SJSA1 (cell line): ENCODE data around the gene C18orf32. TPM values are rescaled to one million over a fixed set of nuclear protein-coding genes. Genes with fewer than 3 reads are reported as not detected.
A peak's percentile ranks its signal among the peaks of the same experiment; 100 is the strongest.
"Not testable (repeated sequence)": the region's sequence is repeated elsewhere in the genome, so short reads cannot be mapped to it uniquely, and the experiment has no call there.

Source experiments
- DNase-seq, 2 experiments: peaks; one replicate each; pipeline ENCODE4 v3.0.0-alpha.2; 2015 to 2020; ENCODE audit warnings: low spot score in 2 of 2, low read depth in 1 of 2
- H3K27ac ChIP-seq: fragments of 250-450 bp; sonication (Bioruptor Pico); 2 replicates; pipeline ENCODE4 v1.5.1; 2020; ENCODE audit warnings: mild to moderate bottlenecking, moderate library complexity
- H3K27me3 ChIP-seq: fragments of 250-450 bp; sonication (Bioruptor Pico); replicated peaks from 2 replicates; pipeline ENCODE4 v1.5.1; 2020; ENCODE audit warnings: mild to moderate bottlenecking, moderate library complexity
- H3K36me3 ChIP-seq: fragments of 250-450 bp; sonication (Bioruptor Pico); 2 replicates; pipeline ENCODE4 v1.5.1; 2020; ENCODE audit warnings: mild to moderate bottlenecking
- H3K4me1 ChIP-seq: fragments of 250-450 bp; sonication (Bioruptor Pico); replicated peaks from 2 replicates; pipeline ENCODE4 v1.6.1; 2021; ENCODE audit warnings: mild to moderate bottlenecking
- H3K4me3 ChIP-seq: fragments of 250-450 bp; sonication (Bioruptor Pico); 2 replicates; pipeline ENCODE4 v1.5.1; 2020; ENCODE audit warnings: mild to moderate bottlenecking
- H3K9me3 ChIP-seq: fragments of 250-450 bp; sonication (Bioruptor Pico); replicated peaks from 2 replicates; pipeline ENCODE4 v1.5.1; 2020; ENCODE audit warnings: mild to moderate bottlenecking
- total RNA-seq: library from RNA; depleted of rRNA; stranded (reverse); fragments of >200 nt; shearing (Covaris generic); gene quantifications from 2 replicates; pipeline ENCODE4 v1.2.3, GENCODE V29; 2014

C18orf32 gene
- total RNA-seq, 1 experiment from 2014 or later, result 58.4 TPM

DNA sequence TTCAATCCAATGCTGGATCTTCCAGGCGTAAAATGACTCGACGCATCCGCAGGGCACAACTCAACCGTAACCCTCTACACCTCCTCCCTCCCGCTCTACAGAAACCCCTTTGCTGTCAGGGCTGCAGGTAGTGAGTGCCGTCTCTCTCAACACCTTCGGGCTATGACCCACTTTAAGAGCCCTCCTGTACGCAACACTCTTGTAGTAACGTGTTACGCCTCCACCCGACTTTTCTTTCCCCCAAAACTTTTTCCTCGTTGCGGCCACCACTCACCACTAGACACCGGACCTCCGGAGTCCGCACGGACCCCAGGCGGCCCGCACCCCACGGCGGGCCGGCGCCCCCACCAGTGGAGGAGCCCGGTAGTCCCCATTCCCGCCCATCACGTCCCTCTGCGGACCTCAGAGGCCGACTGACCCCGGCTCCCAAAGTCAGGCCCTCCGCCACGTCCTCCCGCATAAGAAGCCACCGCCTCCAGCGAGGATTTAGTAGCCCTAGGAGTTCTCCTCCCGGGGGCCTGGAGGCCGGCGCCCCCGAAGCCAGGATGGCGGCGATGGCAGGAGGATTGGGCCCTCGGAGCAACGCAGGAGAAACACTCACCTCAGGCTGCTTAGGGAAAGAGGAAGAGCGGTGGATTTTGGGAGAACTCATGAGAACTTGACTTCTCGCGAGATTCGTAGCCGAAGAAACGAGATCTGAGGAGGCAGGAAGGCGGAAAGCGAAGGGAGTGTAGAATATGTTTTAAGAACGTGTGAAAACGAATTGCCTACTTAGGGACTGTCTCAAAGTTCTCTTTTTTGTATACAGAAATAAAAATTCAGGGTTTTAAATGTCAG, 5.0 kb upstream of the C18orf32 start, which contains the start of gene RPL17:
Gene RPL17, minus strand, starts transcription at position 609 of the 837 bp plus-strand sequence.
- Histone ChIP-seq H3K4me1 (peaks cover 33% of the 10 kb centered on the region), H3K4me3 (peak within 1 kb of the TSS; percentile 69), H3K9me3 (no peaks in the 10 kb centered on the region), H3K36me3 (peaks cover 51% of the 10 kb centered on the region), H3K27ac (peak within 1 kb of the TSS; percentile 78), H3K27me3 (no peaks in the 10 kb centered on the region)
- DNase-seq, result peak; percentile 94 to 96

DNA sequence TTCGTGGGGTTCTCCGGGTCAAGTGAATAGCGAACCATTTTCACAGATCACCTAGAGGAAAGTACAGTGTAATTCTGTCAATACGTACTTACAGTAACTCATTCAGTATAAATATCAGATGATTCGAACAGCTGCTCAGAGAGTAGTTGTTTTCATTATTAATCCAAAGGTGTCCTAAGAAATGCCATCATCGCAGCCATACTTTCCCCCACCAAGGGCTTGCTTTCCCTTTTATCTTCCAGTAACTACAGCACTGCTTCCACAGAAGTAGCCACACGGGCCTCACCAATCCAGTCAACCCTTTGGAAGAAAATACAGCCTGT, 4.5 kb upstream of the C18orf32 start:
- peaks cover 53% of the 10 kb centered on the region for H3K36me3 ChIP-seq
- peak overlapping the region; percentile 78 for H3K27ac ChIP-seq
- H3K4me3 ChIP-seq, result peak overlapping the region; percentile 69
- H3K9me3 ChIP-seq, result no peaks in the 10 kb centered on the region
- no peak for DNase-seq
- no peaks in the 10 kb centered on the region for H3K27me3 ChIP-seq
- peaks cover 28% of the 10 kb centered on the region for H3K4me1 ChIP-seq

DNA sequence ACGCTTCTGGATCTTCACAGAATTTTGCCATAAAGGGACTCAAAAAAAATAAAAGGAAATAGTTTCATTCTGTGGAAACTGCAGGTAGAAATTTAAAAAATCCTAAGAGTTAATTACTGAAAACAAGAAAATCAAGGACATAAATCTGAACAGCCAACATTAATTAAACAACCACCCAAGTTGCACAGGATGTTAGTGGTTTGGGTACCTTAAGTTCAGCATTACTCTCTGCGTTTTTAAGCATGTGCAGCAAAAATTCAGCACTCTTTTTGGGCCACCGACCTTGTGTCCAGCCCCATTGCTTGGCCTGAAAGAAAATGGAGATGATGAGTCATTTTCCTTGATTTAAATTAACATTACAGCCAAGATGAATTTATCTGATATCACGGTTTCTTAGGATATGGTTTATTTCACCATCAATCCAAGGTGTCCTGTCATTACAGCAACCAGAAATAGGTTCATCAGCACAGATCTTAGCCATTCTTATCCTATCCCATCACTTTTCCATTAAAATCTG, 3.3 kb upstream of the C18orf32 start:
- no peaks in the 10 kb centered on the region for H3K27me3 ChIP-seq
- DNase-seq, result peak in 1 of 2 experiments; percentile 14
- no peaks in the 10 kb centered on the region for H3K9me3 ChIP-seq
- H3K27ac ChIP-seq, result peak overlapping the region; percentile 36; the same call in 1 of the 2 replicates
- H3K4me1 ChIP-seq, result peaks cover 28% of the 10 kb centered on the region
- peaks cover 53% of the 10 kb centered on the region for H3K36me3 ChIP-seq
- H3K4me3 ChIP-seq, result no peak overlapping the region

DNA sequence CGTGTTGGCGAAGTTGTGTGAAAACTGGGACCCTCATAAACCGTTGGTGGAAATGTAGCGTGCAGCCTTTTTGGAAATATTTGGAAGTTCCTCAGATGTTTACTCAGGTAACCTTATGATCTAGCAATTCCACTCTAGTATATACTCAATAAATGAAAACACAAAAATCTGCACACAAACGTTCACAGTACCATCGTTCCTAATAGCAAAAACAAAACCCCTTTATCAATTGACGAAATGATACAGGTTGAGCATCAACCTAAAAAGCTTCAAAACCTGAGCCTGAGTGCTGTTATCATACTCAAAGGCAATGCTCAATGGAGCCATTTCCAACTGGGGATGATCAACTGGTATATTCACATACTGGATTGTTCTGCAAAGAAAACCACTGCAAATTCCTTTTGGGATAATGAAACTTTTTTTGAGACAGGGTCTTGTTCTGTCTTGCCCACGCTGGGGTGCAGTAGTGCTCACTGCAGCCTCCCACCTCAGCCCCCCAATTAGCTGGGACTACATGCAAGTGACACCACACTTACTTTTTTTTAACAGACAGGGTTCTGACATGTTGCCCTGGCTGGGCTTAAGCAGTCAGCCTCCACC, 777 bp upstream of the C18orf32 start:
- no peaks in the 10 kb centered on the region for H3K27me3 ChIP-seq
- H3K4me1 ChIP-seq, result peaks cover 25% of the 10 kb centered on the region
- H3K27ac ChIP-seq, result no peak overlapping the region
- H3K36me3 ChIP-seq, result peaks cover 59% of the 10 kb centered on the region
- no peaks in the 10 kb centered on the region for H3K9me3 ChIP-seq
- DNase-seq, result no peak
- H3K4me3 ChIP-seq, result peak overlapping the region; percentile 62; the same call in 1 of the 2 replicates

DNA sequence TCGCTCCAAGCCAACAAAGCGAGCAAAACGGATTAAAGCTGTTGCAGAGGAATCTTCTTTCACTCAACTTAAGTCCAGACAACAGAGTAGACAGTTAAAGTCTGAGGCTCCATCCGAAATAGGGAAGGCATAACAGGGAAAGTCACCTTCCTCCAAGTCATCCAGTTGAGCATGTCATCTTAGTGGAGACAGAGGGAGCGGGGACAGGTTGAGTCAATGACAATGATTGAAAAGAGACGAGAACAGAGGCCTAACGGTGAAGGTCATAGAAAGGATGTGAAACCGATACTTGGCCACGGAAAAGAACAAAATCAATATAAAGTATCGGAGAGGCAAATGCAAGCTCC, 455 bp downstream of the C18orf32 start:
- peak overlapping the region; percentile 58 for H3K27ac ChIP-seq
- no peaks in the 10 kb centered on the region for H3K27me3 ChIP-seq
- peaks cover 62% of the 10 kb centered on the region for H3K36me3 ChIP-seq
- H3K9me3 ChIP-seq, result no peaks in the 10 kb centered on the region
- no peak for DNase-seq
- H3K4me1 ChIP-seq, result peaks cover 22% of the 10 kb centered on the region
- peak overlapping the region; percentile 62 for H3K4me3 ChIP-seq

DNA sequence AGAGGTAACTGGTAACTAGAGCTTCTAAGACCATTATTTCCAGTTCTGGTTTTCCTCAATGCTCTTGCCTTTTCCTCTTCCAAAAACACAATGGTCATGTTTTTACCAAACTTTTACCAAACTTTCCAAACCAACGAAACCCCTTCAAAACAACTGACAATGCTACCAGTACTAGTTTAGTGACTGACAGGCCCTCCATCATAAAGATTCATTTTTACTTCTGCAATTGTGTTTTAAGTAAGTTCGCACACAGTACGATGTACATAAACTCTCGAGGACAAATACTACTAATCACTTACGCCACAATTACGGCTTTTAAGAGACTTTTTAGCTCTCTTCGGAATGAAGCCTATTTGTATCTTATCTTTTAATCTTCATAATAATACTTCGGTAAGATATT, 900 bp downstream of the C18orf32 start:
- Histone ChIP-seq H3K27me3 (no peaks in the 10 kb centered on the region), H3K9me3 (no peaks in the 10 kb centered on the region), H3K4me3 (peak overlapping the region; percentile 62), H3K27ac (no peak overlapping the region), H3K36me3 (peaks cover 62% of the 10 kb centered on the region), H3K4me1 (peaks cover 20% of the 10 kb centered on the region)
- no peak for DNase-seq

DNA sequence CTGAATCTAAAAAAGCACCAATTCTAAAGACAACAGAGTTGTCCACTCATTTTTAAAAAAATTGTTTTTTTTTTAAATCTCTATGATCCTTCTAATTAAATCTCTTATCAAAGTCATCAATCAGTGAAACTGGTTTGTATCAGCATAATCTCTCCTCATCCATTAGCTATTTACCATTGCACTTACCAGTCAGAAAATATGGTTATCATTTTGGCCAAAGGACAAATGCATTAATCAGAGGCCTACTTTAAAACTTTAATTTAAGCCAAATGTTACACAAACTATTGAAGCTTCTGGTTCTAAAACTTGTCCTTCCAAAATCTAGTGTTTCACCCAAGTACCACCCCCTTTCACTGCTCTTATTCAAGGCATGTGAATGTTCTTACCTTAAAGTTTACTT, 3.8 kb downstream of the C18orf32 start:
- no peak for DNase-seq
- peaks cover 51% of the 10 kb centered on the region for H3K36me3 ChIP-seq
- H3K27ac ChIP-seq, result no peak overlapping the region
- H3K9me3 ChIP-seq, result no peaks in the 10 kb centered on the region
- no peak overlapping the region for H3K4me3 ChIP-seq
- H3K27me3 ChIP-seq, result no peaks in the 10 kb centered on the region
- H3K4me1 ChIP-seq, result peaks cover 7% of the 10 kb centered on the region

DNA sequence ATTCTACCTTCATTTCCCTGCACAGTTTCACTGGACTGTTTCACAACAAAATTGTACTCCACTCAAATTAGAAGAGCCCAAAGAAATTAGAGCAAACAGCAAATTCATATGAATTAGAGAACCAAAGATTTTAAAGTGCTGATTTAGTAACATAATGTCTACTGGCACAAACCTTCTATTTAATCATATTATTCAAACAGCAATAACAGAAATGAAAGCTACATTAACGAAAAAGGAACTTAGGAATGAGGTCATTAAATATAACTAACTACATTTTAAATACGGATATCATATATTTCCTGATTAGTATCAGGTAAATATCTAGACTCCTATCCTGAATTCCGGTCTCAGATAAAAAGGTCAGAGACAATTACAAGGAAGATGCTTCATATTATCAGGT, 5.1 kb downstream of the C18orf32 start:
- H3K4me3 ChIP-seq, result no peak overlapping the region
- peaks cover 41% of the 10 kb centered on the region for H3K36me3 ChIP-seq
- no peak overlapping the region for H3K27ac ChIP-seq
- H3K27me3 ChIP-seq, result no peaks in the 10 kb centered on the region
- DNase-seq, result no peak
- peaks cover 5% of the 10 kb centered on the region for H3K4me1 ChIP-seq
- no peaks in the 10 kb centered on the region for H3K9me3 ChIP-seq

DNA sequence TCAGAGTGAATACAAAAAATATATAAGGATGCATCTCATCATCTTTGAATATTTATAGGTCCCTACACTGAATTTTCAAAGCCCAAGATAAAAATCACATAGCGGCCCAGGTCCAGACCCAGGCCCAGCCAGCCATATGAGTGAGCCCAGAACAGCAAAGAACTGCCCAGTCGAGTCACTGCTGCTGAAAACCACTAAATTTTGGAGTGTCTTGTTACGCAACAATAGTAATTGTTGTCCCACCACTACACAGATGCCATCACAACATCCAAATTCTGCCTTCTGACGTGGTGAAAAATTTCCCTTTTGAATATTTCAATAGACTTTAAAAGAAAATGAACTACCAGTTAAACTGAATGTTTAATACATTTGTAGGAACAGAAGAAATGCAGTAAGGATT, 5.7 kb downstream of the C18orf32 start:
- DNase-seq, result no peak
- peaks cover 45% of the 10 kb centered on the region for H3K36me3 ChIP-seq
- H3K27me3 ChIP-seq, result no peaks in the 10 kb centered on the region
- no peak overlapping the region for H3K27ac ChIP-seq
- H3K9me3 ChIP-seq, result 0 out of 2 replicates have a peak, but pooled peaks cover 2% of the 10 kb centered on the region
- peaks cover 11% of the 10 kb centered on the region for H3K4me1 ChIP-seq
- H3K4me3 ChIP-seq, result no peak overlapping the region

DNA sequence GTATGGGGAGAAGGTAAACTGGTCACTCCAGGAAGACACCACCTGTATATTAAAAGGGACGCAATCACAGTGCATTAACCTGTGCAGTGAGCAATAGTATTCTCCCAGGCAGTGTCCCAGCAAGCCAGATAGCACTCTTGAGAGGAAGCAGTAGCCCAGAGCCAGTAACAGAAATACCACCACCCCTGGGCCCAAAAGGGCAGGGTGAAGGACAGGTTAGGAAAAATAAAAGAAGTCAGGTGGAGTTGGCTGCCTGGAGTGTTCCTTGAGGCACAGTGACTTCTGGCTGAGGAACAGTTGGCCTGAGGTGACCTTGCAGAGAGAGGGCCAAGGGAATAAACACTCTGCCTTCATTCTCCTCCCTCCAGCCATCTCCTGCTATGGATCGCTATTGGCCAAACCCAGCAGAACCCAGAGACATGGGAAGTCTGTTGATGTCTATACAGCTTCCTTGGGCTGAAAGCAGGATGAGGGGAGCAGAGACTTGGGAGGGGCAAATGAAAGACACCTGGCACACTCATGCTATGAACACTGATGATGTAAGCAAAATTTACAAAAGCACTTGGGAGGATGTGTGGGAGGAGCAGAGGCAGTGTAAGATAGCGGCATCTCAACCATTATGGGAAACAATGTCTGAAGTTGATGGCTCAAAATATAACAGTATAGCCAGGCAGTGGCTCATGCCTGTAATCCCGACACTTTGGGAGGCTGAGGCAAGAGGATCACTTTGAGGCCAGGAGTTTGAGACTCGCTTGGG, 7.5 kb downstream of the C18orf32 start:
- 0 out of 2 replicates have a peak, but pooled peaks cover 2% of the 10 kb centered on the region for H3K9me3 ChIP-seq
- no peak for DNase-seq
- no peak overlapping the region for H3K4me3 ChIP-seq
- peaks cover 11% of the 10 kb centered on the region for H3K4me1 ChIP-seq
- peaks cover 45% of the 10 kb centered on the region for H3K36me3 ChIP-seq
- H3K27me3 ChIP-seq, result no peaks in the 10 kb centered on the region
- H3K27ac ChIP-seq, result no peak overlapping the region

DNA sequence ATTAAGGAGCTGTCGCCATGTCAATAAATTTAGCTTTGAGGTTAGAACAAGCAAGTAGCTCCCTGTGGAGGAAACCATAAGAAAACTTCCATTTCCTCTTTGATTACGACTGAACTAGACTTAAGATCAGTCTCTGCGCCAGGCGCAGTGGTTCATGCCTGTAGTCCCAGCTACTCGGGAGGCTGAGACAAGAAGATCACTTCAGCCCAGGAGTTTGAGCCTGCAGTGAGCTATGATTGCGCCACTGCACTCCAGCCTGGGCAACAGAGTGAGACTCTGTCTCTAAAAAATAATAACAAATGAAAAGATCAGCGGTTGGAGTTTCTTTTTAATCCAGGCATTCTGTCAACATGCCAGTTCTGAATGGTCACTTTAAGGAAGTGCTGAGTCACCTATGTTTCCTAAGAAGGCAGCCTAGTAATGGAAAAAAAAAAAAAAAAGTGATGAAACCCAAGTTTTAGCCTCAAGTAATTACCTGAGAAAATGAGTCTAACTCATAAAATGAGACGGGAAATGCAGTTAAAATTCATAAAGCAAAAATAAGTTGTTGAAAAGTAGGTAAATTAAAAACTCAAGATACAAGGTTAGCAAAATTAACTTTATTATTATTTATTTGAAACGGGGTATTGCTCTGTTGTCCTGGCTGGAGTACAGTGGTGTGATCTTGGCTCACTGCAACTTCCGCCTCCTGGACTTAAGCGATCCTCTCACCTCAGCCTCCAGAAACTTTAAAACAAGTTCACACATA, 10.2 kb downstream of the C18orf32 start:
- Histone ChIP-seq H3K4me1 (peaks cover 11% of the 10 kb centered on the region), H3K27ac (peak overlapping the region; percentile 10; the same call in 1 of the 2 replicates), H3K36me3 (peaks cover 33% of the 10 kb centered on the region), H3K27me3 (no peaks in the 10 kb centered on the region), H3K4me3 (no peak overlapping the region), H3K9me3 (0 out of 2 replicates have a peak, but pooled peaks cover 2% of the 10 kb centered on the region)
- DNase-seq, result peak in 1 of 2 experiments; percentile 43

DNA sequence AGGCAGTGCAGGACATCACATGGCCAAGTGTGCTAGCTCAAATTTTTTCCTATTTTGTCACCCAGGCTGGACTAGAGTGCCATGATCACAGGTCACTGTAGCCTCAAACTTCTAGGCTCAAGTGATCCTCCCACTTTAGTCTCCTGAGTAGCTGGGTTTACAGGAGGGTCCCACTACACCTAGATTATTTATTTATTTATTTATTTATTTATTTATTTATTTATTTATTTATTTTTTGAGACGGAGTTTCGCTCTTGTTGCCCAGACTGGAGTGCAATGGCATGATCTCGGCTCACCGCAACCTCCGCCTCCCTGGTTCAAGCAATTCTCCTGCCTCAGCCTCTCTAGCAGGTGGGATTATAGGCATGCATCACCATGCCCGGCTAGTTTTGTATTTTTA, 12.1 kb downstream of the C18orf32 start:
- not testable (repeated sequence) for H3K27ac ChIP-seq, H3K4me3 ChIP-seq, DNase-seq, H3K27me3 ChIP-seq, H3K9me3 ChIP-seq
- H3K36me3 ChIP-seq, result peaks cover 18% of the 10 kb centered on the region
- peaks cover 11% of the 10 kb centered on the region for H3K4me1 ChIP-seq

DNA sequence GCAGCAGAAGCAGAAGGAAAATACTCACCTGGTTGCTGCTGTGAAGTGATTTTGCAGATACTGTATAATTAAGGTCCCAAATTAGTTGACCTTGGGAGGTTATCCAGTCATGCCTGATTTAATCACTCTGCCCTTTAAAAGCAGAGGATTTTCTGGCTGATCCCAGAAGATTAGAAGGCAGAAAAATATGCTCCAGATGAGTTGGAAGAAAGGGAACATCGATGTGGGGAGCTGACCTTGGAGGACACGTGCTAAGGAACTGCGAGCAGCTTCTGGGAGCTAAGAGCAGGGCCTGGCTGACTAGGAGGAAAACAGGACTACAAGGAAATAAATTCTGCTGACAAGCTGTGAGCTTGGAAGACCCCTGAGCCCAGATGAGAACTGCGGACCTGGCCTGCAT, 13.3 kb downstream of the C18orf32 start:
- H3K4me3 ChIP-seq, result no peak overlapping the region
- peaks cover 11% of the 10 kb centered on the region for H3K4me1 ChIP-seq
- no peak for DNase-seq
- no peak overlapping the region for H3K27ac ChIP-seq
- H3K36me3 ChIP-seq, result peaks cover 12% of the 10 kb centered on the region
- no peaks in the 10 kb centered on the region for H3K27me3 ChIP-seq
- H3K9me3 ChIP-seq, result 0 out of 2 replicates have a peak, but pooled peaks cover 2% of the 10 kb centered on the region
